T47D (cell line): ENCODE measurements around the gene OR56A3.

Experiments used
- DNase-seq, 2 experiments: peaks; one replicate each; pipeline versions ENCODE4 v3.0.0 to v3.0.0-alpha.2; 2011 to 2012; ENCODE audit warnings: low read depth in 1 of 2, low spot score in 1 of 2
- JUND ChIP-seq: IDR thresholded peaks from 2 replicates; pipeline ENCODE4 v1.6.1; 2012; ENCODE audit warnings: low read depth
- in situ Hi-C: cut with HindIII; loops from 2 replicates; pipeline ENCODE4 v1.10.0; 2016; ENCODE audit warnings: low sequenced_read_pairs, low pct_unique_long_range_greater_than_20kb

Gene OR56A3

GRCh38 chr11:5992604-5993251 is 50.7 kb downstream of the OR56A3 start:
- TF ChIP-seq JUND = no peak
- DNase-seq = peak; percentile 11 to 31
- in situ Hi-C loops = no loop called here

GRCh38 chr11:5994791-5995190 is 52.7 kb downstream of the OR56A3 start:
- no peak for DNase-seq
- in situ Hi-C loops = no loop called here
- TF ChIP-seq JUND = no peak
